Testis (tissue), 3 donors: ENCODE measurements around the gene ZDHHC24. TPM values are rescaled to one million over a fixed set of nuclear protein-coding genes. Genes with fewer than 3 reads are reported as not detected.

Experiments used
- DNase-seq: peaks from one replicate; pipeline ENCODE4 v3.0.0-alpha.2; 2019
- H3K27ac ChIP-seq, 2 donors: fragments of 200-600 bp; sonication (generic); one replicate each; pipeline ENCODE4 v1.5.1; 2019
- H3K27me3 ChIP-seq: fragments of 200-600 bp; sonication (generic); one replicate; pipeline ENCODE4 v1.5.1; 2019
- H3K36me3 ChIP-seq: fragments of 200-600 bp; sonication (generic); one replicate; pipeline ENCODE4 v1.5.1; 2017; ENCODE audit warnings: low read depth; ENCODE audit errors: missing control alignments
- H3K4me1 ChIP-seq: fragments of 200-600 bp; sonication (generic); one replicate; pipeline ENCODE4 v1.5.1; 2019
- H3K4me3 ChIP-seq, 2 donors: fragments of 200-600 bp; sonication (generic); one replicate each; pipeline ENCODE4 v1.5.1; 2017 to 2019
- H3K9me3 ChIP-seq: fragments of 200-600 bp; sonication (generic); one replicate; pipeline ENCODE4 v1.5.1; 2017
- POLR2A ChIP-seq: fragments of 450-650 bp; IDR thresholded peaks from one replicate; pipeline ENCODE4 v1.6.1; 2017; ENCODE audit warnings: antibody characterized with exemption, mild to moderate bottlenecking, moderate library complexity
- WGBS, 2 donors: methylation state at CpG; one replicate each; pipeline ENCODE4 v1.1.5; 2018; 5-methylcytosine and 5-hydroxymethylcytosine counted together
- intact Hi-C: fragments of 100-400 bp; cut with DNase I; formaldehyde crosslinking; loops from one replicate; pipeline ENCODE4 v1.15.1; 2023; ENCODE audit warnings: low total_unique reads
- polyA plus RNA-seq: library from polyadenylated mRNA; stranded (reverse); fragments of 350-450 nt; fragmentation: Illumina TruSeq; extraction: RNeasy Lipid Tissue Mini Kit (QIAGEN cat#74804); gene quantifications from one replicate; pipeline ENCODE4 v1.2.3, GENCODE V29; 2014; ENCODE audit warnings: low read depth, low replicate concordance; ENCODE audit not compliant: insufficient read depth
- total RNA-seq, 2 donors: library from RNA; depleted of rRNA; stranded (reverse); fragments of >200 nt; gene quantifications; one replicate each; pipeline ENCODE4 v1.2.3, GENCODE V29; 2016
- TF ChIP-seq, protein P1 (sequence below), 3 experiments: fragments of 450-650 bp in 2 of 3; fragments of 200-600 bp in 1 of 3; sonication (generic) in 1 of 3; IDR thresholded peaks; one replicate each; pipeline ENCODE4 v1.5.1; 2016 to 2019; ENCODE audit warnings: antibody characterized with exemption in 3 of 3, mild to moderate bottlenecking in 2 of 3, moderate library complexity in 1 of 3

The ZDHHC24 gene
- total and polyA plus RNA-seq, 3 donors from 2014 or later = 9.2 to 23.3 (median 20.7) TPM

DNA sequence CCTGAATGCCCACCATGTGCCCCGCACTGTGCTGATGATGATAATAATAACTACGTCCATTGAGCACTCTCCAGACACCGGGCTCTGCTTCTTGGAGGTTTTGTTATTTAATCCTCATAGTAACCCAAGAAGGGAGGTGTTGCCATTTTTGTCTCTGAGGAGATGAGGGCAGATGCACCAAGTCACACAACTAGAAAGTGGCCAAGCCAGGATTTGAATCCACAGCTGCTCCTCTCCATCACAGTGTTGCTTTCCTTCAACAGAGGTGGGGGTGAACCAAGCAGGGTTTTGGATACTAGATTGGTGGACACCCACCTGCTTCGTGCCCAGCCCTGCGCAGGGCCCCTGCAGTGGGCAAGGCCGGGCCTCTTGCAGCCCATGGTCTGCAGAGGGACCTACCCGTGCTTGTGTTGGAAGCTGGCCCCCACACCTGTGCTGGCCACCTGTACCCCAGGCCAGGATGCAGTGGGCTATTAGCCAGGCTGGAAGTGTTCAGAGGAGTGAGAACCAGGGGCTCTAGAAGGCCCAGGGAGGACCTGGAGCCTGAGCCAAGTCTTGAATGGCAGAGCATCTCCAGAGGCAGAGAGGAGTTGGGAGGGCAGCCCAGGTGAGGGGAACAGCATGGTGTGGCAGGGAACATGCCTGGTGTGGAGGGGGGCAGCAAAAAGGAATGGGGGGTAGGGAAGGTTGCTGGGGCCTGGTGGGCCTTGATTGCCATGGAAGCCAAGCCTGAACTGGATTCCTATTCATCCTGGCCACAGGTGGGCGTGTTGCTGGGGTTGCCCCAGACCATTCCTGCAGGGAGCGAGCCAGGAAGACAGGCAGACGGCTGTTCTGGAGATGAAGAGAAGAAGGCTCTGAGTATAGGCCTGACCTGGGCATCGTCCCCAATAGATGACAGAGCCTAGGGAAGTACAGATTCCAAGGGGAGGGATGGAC lies 68.3 kb downstream of the ZDHHC24 start:
- Histone ChIP-seq H3K27me3 (no peaks in the 10 kb centered on the region), H3K27ac (no peak overlapping the region), H3K36me3 (no peaks in the 10 kb centered on the region), H3K4me3 (no peak overlapping the region), H3K9me3 (no peaks in the 10 kb centered on the region), H3K4me1 (peaks cover 5% of the 10 kb centered on the region)
- intact Hi-C loops = no loop called here
- DNase-seq = no peak
- 88 to 97% methylated on average over 7 to 11 of the region's 11 CpGs for WGBS, 2 donors
- TF ChIP-seq, protein P1, sequence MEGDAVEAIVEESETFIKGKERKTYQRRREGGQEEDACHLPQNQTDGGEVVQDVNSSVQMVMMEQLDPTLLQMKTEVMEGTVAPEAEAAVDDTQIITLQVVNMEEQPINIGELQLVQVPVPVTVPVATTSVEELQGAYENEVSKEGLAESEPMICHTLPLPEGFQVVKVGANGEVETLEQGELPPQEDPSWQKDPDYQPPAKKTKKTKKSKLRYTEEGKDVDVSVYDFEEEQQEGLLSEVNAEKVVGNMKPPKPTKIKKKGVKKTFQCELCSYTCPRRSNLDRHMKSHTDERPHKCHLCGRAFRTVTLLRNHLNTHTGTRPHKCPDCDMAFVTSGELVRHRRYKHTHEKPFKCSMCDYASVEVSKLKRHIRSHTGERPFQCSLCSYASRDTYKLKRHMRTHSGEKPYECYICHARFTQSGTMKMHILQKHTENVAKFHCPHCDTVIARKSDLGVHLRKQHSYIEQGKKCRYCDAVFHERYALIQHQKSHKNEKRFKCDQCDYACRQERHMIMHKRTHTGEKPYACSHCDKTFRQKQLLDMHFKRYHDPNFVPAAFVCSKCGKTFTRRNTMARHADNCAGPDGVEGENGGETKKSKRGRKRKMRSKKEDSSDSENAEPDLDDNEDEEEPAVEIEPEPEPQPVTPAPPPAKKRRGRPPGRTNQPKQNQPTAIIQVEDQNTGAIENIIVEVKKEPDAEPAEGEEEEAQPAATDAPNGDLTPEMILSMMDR (IDR thresholded peaks at IDR 0.05) = no peak
- TF ChIP-seq POLR2A = no peak

DNA sequence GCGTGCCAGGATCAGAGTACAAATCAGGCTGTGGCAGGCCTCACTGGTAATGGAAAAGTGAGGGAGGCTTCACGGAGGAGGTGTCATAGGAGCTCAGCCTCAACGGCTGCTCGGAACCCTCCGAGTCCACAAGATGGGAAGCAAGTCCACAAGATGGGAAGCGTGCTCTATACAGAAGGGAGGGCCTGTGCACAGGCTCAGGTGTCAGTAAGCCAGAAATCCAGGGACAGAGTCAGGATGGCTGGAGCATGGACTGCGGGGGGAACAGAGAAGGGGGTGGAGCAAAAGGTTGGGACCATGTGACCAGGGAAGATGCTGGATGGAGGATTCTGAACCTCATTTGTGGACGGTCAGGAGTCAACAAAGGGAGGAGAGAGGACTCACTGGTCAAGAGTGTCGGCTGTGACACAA lies 69.0 kb downstream of the ZDHHC24 start:
- no peaks in the 10 kb centered on the region for H3K36me3 ChIP-seq
- intact Hi-C loops = no loop called here
- no peak for DNase-seq
- H3K4me1 ChIP-seq = peaks cover 5% of the 10 kb centered on the region
- H3K27me3 ChIP-seq = no peaks in the 10 kb centered on the region
- H3K9me3 ChIP-seq = no peaks in the 10 kb centered on the region
- no peak overlapping the region for H3K27ac ChIP-seq
- no peak overlapping the region for H3K4me3 ChIP-seq
- TF ChIP-seq, protein P1 (IDR thresholded peaks at IDR 0.05) = no peak
- no peak for TF ChIP-seq POLR2A
- WGBS, 2 donors = 61 to 73% methylated on average over 9 of the region's 9 CpGs

DNA sequence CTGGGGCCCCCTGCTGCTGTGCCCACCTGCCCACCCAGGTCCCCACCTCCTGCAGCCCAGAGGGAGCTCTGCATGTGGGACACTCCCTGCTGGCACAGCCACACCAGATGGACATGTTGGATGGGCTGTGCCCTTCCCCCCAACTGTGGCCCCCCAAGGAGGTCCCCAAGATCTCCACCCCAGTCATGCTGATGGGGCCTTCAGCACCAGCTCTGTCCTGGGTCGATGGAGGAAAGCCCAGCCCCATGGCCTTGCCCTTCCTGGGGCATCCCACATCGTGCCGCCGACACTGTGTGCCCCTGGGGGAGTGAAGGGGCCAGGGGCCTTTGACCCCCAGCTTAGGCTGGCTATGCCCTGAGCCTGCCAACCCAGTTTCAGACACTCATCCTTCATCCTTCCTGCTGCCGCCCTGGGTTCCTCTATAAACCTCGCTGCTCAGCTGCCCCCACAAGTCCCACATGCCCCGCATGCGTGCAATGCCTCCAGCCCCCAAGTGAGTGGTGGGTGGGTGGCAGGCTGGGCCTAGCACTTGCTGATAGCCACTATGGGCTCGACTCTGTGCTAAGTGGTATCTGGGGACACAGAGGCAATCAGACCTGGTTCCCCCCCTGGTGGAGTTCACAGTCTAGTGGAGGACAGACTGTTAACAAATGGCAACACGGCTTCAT lies 69.5 kb downstream of the ZDHHC24 start:
- no peak for DNase-seq

DNA sequence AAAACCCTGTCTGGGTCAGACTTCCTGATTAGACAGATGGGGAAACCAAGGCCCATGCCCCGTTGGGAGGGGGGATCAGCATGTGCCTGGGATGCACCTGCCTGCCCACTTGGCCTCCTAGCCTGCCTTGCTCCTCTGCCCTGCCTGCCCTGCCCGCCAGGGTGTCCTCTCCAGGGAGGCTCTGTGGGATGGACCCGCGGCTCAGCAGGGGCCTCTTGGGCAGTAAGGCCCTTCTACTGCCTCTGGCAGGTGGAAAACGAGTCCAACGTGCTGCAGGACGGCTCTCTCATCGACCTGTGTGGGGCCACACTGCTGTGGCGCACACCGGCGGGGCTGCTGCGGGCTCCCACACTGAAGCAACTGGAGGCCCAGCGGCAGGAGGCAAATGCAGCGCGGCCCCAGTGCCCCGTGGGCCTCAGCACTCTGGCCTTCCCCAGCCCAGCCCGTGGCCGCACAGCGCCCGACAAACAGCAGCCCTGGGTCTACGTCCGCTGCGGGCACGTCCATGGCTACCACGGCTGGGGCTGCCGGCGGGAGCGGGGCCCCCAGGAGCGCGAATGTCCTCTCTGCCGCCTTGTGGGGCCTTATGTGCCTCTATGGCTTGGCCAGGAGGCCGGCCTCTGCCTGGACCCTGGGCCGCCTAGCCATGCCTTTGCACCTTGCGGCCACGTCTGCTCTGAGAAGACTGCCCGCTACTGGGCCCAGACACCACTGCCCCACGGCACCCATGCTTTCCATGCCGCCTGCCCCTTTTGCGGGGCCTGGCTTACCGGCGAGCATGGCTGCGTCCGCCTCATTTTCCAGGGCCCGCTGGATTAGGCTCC lies 70.3 kb downstream of the ZDHHC24 start:
- Histone ChIP-seq H3K4me3 (no peak overlapping the region), H3K9me3 (no peaks in the 10 kb centered on the region), H3K36me3 (no peaks in the 10 kb centered on the region), H3K4me1 (peaks cover 5% of the 10 kb centered on the region), H3K27me3 (no peaks in the 10 kb centered on the region), H3K27ac (no peak overlapping the region)
- TF ChIP-seq, protein P1 (IDR thresholded peaks at IDR 0.05) = no peak
- no peak for TF ChIP-seq POLR2A
- 90 to 92% methylated on average over 4 to 44 of the region's 44 CpGs for WGBS, 2 donors
- DNase-seq = no peak
- intact Hi-C loops = no loop called here

More for the DNA sequence above, 69.5 kb downstream of the ZDHHC24 start:
- intact Hi-C loops = no loop called here
- Histone ChIP-seq H3K4me3 (no peak overlapping the region), H3K27me3 (no peaks in the 10 kb centered on the region), H3K27ac (no peak overlapping the region), H3K4me1 (peaks cover 5% of the 10 kb centered on the region), H3K9me3 (no peaks in the 10 kb centered on the region), H3K36me3 (no peaks in the 10 kb centered on the region)
- 71 to 80% methylated on average over 1 to 10 of the region's 10 CpGs for WGBS, 2 donors
- no peak for TF ChIP-seq POLR2A
- TF ChIP-seq, protein P1 (IDR thresholded peaks at IDR 0.05) = no peak
